Neutrophil (primary cell): ENCODE results near the gene SREK1.

Source experiments
- H3K27ac ChIP-seq: fragments of 200-600 bp; sonication (generic); 2 replicates; pipeline ENCODE4 v1.5.1; 2016; ENCODE audit warnings: mild to moderate bottlenecking, moderate library complexity
- H3K27me3 ChIP-seq: fragments of 200-600 bp; sonication (generic); 2 replicates; pipeline ENCODE4 v1.6.0; 2016; ENCODE audit warnings: mild to moderate bottlenecking
- H3K36me3 ChIP-seq: fragments of 200-600 bp; sonication (generic); 2 replicates; pipeline ENCODE4 v1.5.1; 2017
- H3K4me1 ChIP-seq, 2 experiments: fragments of 200-600 bp in 1 of 2; sonication (generic) in 1 of 2; 1 replicate in 1 of 2; 2 replicates in 1 of 2; pipeline versions ENCODE4 v1.5.1 to v1.6.1; 2013 to 2016; ENCODE audit warnings: low read depth in 1 of 2, low read length in 1 of 2, mild to moderate bottlenecking in 1 of 2, moderate library complexity in 1 of 2; ENCODE audit not compliant: control insufficient read depth in 1 of 2, insufficient read depth in 1 of 2
- H3K4me3 ChIP-seq, 2 experiments: fragments of 200-600 bp in 1 of 2; sonication (generic) in 1 of 2; 1 replicate in 1 of 2; 2 replicates in 1 of 2; pipeline ENCODE4 v1.5.1; 2013 to 2016; ENCODE audit warnings: low read depth in 1 of 2, low read length in 1 of 2, mild to moderate bottlenecking in 1 of 2, moderate library complexity in 1 of 2
- H3K9me3 ChIP-seq: fragments of 200-600 bp; sonication (generic); 2 replicates; pipeline ENCODE4 v1.5.1; 2016
- TF ChIP-seq, protein P1 (sequence below): fragments of 200-600 bp; sonication (generic); IDR thresholded peaks from 2 replicates; pipeline ENCODE4 v1.5.1; 2016; ENCODE audit warnings: antibody characterized with exemption

Gene SREK1

GRCh38 chr5:66232275-66232674, 88.2 kb downstream of the SREK1 start:
- H3K27me3 ChIP-seq: no peaks in the 10 kb centered on the region
- no peak overlapping the region for H3K27ac ChIP-seq
- no peak overlapping the region for H3K4me3 ChIP-seq
- H3K36me3 ChIP-seq: no peaks in the 10 kb centered on the region
- no peaks in the 10 kb centered on the region for H3K4me1 ChIP-seq
- TF ChIP-seq, protein P1, sequence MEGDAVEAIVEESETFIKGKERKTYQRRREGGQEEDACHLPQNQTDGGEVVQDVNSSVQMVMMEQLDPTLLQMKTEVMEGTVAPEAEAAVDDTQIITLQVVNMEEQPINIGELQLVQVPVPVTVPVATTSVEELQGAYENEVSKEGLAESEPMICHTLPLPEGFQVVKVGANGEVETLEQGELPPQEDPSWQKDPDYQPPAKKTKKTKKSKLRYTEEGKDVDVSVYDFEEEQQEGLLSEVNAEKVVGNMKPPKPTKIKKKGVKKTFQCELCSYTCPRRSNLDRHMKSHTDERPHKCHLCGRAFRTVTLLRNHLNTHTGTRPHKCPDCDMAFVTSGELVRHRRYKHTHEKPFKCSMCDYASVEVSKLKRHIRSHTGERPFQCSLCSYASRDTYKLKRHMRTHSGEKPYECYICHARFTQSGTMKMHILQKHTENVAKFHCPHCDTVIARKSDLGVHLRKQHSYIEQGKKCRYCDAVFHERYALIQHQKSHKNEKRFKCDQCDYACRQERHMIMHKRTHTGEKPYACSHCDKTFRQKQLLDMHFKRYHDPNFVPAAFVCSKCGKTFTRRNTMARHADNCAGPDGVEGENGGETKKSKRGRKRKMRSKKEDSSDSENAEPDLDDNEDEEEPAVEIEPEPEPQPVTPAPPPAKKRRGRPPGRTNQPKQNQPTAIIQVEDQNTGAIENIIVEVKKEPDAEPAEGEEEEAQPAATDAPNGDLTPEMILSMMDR: no peak
- H3K9me3 ChIP-seq: no peaks in the 10 kb centered on the region

DNA sequence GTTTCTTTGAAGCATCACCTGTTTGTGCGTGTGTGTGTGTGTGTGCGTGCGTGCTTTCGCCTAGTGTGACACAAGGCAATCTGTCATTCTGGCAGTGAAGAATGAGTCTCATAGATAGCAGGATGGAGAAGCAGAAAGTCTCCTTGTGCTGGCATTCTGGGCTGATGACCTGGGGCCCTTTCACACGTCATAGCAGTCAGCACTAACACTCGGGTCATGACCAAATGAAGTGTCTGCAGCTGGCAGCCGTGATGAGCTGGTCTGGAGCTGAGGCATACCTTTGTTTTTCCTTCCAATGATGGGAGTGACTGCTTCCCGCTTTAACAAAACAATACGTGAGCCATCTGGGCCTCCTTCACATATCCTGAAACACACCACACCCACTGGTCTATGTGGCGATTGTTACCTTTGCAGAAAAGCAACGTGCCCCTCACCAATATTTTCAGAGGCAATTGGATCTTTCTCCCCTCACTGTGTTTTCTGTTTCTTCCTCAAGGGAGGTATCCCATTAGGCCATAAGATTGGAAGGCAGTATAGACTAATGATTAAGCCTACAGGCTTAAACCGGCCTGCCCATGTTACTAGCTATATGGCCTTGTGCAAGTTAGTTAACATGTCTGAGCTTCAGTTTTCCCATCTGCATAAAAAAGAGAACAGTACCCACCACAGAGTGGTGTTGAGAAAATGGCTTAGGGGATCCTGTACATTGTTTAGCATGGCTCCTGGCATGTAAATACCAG, 88.8 kb downstream of the SREK1 start:
- no peaks in the 10 kb centered on the region for H3K4me1 ChIP-seq
- H3K36me3 ChIP-seq: no peaks in the 10 kb centered on the region
- H3K27me3 ChIP-seq: no peaks in the 10 kb centered on the region
- H3K4me3 ChIP-seq: no peak overlapping the region
- no peak overlapping the region for H3K27ac ChIP-seq
- TF ChIP-seq, protein P1: no peak
- H3K9me3 ChIP-seq: no peaks in the 10 kb centered on the region
